Activated CD4-positive, CD25-positive, alpha-beta regulatory T cell treated with anti-CD3 and anti-CD28 coated beads, Interleukin-2, amount 50 U/mL, for 24 hours (primary cell): Measurements from ENCODE around the gene PRG3.
A peak's percentile ranks its signal among the peaks of the same experiment; 100 is the strongest.
"Not testable (repeated sequence)": the region's sequence is repeated elsewhere in the genome, so short reads cannot be mapped to it uniquely, and the experiment has no call there.

ENCODE experiments used
- ATAC-seq, 2 donors: fragments of 150-1000 bp; cut with Tn5 transposase; one replicate each; pipeline ENCODE4 v1.10.0; 2021; ENCODE audit warnings: mild to moderate bottlenecking in 1 of 2, moderate library complexity in 1 of 2

Gene PRG3

DNA sequence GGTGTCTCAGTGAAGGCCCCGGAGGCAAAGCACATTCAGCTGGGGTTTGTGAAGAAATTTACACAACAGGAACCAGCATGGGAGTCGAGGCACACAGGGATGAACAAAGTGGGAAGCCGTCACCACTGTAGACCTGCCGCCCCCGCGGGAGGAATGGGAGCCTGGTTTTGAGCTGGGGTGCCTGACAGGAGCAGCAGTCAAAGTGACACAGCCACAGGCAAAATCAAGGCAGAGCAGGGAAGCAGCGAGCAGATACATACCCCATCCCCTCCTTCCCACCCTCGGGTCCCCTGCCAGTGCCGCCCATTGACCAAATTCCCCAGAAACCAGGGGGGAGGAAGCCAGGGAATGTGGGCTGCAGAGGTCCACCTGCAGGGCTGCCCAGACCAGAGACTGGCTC is 22.0 kb downstream of the PRG3 start:
- no peak for ATAC-seq

GRCh38 chr11:57358543-57358961 is 22.4 kb downstream of the PRG3 start:
- ATAC-seq: no peak

GRCh38 chr11:57357856-57358255 is 23.1 kb downstream of the PRG3 start:
- ATAC-seq: no peak

- no peak for ATAC-seq
Observed at GRCh38 chr11:57357310-57357709, 23.6 kb downstream of the PRG3 start.

- ATAC-seq: no peak
Observed at GRCh38 chr11:57356268-57356667, 24.7 kb downstream of the PRG3 start.

- ATAC-seq: no peak
Observed at GRCh38 chr11:57354699-57355098, 26.3 kb downstream of the PRG3 start.

DNA sequence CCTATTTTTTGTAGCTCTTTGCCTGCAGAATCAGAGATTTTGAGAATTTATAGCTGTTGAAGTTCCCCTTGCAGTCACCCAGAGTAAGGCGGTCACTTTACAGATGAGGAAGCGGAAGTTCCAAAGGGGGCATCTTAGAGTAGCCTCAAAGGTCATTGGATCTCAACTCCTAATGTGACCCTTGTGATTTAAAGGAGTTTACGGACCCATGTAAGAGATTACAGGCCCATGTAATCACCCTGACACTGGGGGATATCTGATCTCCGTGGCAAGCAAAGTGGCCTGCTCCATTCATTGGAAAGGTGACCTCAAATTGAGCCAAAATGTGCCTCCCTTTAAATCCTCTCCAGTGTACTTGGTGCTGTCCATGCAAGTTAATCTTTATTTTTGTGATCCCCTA is 27.1 kb downstream of the PRG3 start:
- no peak for ATAC-seq

- ATAC-seq: no peak
Observed at GRCh38 chr11:57353446-57353845, 27.5 kb downstream of the PRG3 start.

- ATAC-seq: no peak
Observed at GRCh38 chr11:57353036-57353435, 27.9 kb downstream of the PRG3 start.

DNA sequence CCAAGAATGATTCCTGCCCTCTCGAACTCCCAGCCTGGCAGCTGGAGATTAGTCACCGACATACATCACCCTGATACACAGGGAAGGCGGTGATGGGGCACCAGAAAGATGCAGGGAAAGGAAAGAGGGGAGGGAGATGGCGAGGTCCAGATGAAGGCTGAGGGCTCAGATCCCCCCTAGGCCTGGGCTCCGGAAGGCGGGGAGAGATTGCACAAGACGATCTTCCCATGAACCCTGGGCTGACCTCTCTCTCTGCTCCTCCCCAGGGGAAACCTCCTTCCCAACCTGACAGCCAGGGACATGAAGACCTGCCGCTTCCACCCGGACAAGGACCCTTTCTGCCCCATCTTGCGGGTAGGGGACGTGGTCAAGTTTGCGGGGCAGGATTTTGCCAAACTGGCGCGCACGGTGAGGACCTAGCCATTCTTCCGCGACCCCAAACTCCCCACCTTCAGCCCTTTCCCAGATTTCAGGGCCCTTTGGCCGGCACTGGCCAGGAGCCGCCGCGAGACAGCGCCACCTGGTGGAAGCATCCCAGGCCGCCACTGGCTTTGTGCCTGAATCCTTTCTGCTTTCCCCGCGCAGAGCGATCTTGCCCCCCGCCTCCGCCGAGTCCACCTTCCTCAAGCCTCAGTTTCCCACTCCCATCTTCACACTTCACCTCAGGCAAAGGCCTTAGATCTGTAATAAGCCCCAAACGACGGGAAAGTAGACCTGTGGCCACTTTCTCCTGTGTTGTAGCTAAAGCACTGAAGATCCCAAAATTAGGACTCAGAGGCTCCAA is 31.3 kb downstream of the PRG3 start:
- ATAC-seq: peak in 1 of 2 donors; percentile 52

GRCh38 chr11:57348636-57349313 is 32.2 kb downstream of the PRG3 start:
- no peak for ATAC-seq

- no peak for ATAC-seq
Observed at GRCh38 chr11:57348052-57348451, 32.9 kb downstream of the PRG3 start.

- no peak for ATAC-seq
Observed at GRCh38 chr11:57347336-57347735, 33.6 kb downstream of the PRG3 start.

DNA sequence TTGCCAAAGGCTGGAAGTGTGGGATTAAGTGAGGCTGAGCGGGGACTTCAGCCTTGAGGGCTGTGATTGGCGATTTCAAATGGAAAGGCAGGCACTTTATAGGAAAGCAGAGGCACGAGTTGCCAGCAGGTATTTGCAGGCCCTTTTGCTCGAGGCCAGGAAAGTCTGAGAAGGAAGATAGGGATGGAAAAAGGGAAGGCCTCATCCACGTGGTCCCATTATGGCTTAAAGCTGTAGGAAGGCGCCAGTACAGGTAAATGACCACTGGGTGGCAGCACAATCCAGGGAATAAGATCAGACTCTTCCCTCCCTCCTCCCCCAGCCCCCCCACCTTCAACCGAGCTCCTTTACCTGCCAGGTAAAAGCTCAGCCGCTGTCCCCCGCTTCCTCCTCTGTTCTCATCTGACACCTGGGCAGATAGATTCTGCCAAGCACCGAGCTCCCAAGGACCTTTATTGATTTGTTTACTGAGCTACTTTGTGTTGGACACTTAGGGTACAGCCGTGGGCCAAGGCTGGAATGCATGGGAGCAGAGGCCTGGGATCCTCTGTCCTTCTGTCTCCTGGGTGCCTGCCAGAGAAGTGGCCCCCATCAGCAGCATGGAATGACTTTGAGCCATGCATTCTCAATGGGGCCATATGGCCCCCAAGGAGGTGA is 35.3 kb downstream of the PRG3 start:
- peak; percentile 70 to 79 for ATAC-seq

GRCh38 chr11:57344826-57345225 is 36.1 kb downstream of the PRG3 start:
- ATAC-seq: no peak

- no peak for ATAC-seq
Observed at GRCh38 chr11:57343825-57344224, 37.1 kb downstream of the PRG3 start.

GRCh38 chr11:57342702-57343101 is 38.2 kb downstream of the PRG3 start:
- no peak for ATAC-seq

- ATAC-seq: no peak
Observed at GRCh38 chr11:57341250-57341808, 39.6 kb downstream of the PRG3 start.

- no peak for ATAC-seq
Observed at GRCh38 chr11:57340039-57340615, 40.8 kb downstream of the PRG3 start.

DNA sequence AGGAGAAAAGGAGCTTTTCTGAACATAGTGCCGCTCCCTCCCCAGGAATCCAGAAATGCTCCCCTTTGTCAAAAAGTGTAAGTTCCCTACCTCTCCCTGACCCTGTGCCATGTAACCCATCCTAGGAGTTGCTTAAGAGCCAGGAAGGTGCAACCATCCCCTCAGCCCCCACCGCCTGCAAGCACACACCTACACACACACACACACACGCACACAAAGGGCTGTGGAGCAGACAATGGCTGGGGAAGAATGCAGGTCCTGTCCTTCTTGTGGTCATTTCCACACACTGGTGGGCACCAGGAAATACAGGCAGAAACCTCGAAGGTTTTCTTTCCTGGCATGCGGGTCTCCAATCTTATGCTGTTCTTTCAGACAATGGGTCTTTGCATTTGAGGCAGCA is 41.6 kb downstream of the PRG3 start:
- ATAC-seq: no peak

DNA sequence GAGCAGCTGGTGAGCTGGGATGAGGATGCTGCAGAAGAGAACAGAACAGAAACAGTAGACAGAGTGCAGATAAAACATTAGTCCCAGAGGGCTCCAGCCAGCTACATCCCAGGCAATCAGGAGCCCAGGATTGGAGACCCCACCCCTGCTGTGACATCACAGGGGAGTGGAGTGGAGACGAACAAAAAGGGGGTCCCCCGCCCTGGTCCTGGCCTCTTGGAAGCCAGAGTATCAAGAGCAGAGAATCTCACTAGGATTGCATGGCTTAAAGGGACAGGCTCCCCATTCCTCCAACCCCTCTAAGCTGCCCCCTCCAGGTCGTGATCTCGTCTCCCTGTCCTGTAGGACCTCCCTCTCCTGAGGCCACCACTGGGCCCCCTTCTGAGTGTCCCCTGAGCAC is 42.8 kb downstream of the PRG3 start, which contains the start of gene P2RX3:
P2RX3 (plus strand) TSS at position 211 of the 400 bp plus-strand sequence. CDS start 199 bp downstream, outside the sequence.
- no peak for ATAC-seq

DNA sequence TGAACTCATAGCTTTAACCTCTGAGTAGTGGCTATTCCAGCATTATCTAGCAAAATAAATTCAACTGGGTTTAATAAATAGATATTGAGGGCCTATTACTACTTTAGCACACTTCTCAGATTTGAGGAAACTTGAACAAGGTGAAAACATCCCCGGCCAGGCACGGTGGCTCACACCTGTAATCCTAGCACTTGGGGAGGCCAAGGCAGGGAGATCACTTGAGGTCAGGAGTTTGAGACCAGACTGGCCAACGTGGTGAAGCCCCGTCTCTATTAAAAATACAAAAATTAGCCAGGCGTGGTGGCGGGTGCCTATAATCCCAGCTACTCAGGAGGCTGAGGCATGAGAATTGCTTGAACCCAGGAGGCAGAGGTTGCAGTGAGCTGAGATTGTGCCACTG is 44.1 kb downstream of the PRG3 start:
- ATAC-seq: not testable (repeated sequence)

- ATAC-seq: peak in 1 of 2 donors; percentile 2
Observed at GRCh38 chr11:57336111-57336666, 44.8 kb downstream of the PRG3 start.
